Stimulated activated CD8-positive, alpha-beta memory T cell treated with anti-CD3 and anti-CD28 coated beads, Interleukin-4, amount 100 ng/mL, for 4 hours (primary cell): ENCODE measurements around the gene RAPH1.
"Not testable (repeated sequence)": the region's sequence is repeated elsewhere in the genome, so short reads cannot be mapped to it uniquely, and the experiment has no call there.

Source experiments
- DNase-seq, 2 donors: peaks; one replicate each; pipeline ENCODE4 v3.0.0-alpha.2; 2020; ENCODE audit warnings: low read depth in 2 of 2, low spot score in 1 of 2

The RAPH1 gene

GRCh38 chr2:203438528-203438927 lies 96.6 kb downstream of the RAPH1 start:
- DNase-seq, result no peak

GRCh38 chr2:203437511-203437910 lies 97.6 kb downstream of the RAPH1 start:
- no peak for DNase-seq

- no peak for DNase-seq
Measured at GRCh38 chr2:203436496-203436895, 98.6 kb downstream of the RAPH1 start.

GRCh38 chr2:203432811-203433210 lies 102.3 kb downstream of the RAPH1 start:
- no peak for DNase-seq

GRCh38 chr2:203431391-203432185 lies 103.5 kb downstream of the RAPH1 start:
- DNase-seq, result no peak

GRCh38 chr2:203429643-203430042 lies 105.5 kb downstream of the RAPH1 start:
- DNase-seq, result not testable (repeated sequence)

GRCh38 chr2:203427061-203427460 lies 108.0 kb downstream of the RAPH1 start:
- DNase-seq, result no peak

GRCh38 chr2:203418271-203418670 lies 116.8 kb downstream of the RAPH1 start:
- DNase-seq, result no peak

GRCh38 chr2:203413796-203414195 lies 121.3 kb downstream of the RAPH1 start:
- DNase-seq, result no peak

GRCh38 chr2:203412546-203413331 lies 122.4 kb downstream of the RAPH1 start:
- DNase-seq, result no peak

- no peak for DNase-seq
Measured at GRCh38 chr2:203407496-203407895, 127.6 kb downstream of the RAPH1 start.

- DNase-seq, result no peak
Measured at GRCh38 chr2:203404996-203405395, 130.1 kb downstream of the RAPH1 start.

GRCh38 chr2:203400805-203401585 lies 134.1 kb downstream of the RAPH1 start:
- no peak for DNase-seq

- no peak for DNase-seq
Measured at GRCh38 chr2:203399031-203399430, 136.1 kb downstream of the RAPH1 start.

- DNase-seq, result no peak
Measured at GRCh38 chr2:203396667-203397066, 138.4 kb downstream of the RAPH1 start.

- DNase-seq, result no peak
Measured at GRCh38 chr2:203395858-203396257, 139.2 kb downstream of the RAPH1 start.

- no peak for DNase-seq
Measured at GRCh38 chr2:203394519-203395227, 140.4 kb downstream of the RAPH1 start.

GRCh38 chr2:203388153-203388552 lies 146.9 kb downstream of the RAPH1 start:
- DNase-seq, result not testable (repeated sequence)

- DNase-seq, result no peak
Measured at GRCh38 chr2:203383038-203383437, 152.1 kb downstream of the RAPH1 start.

- DNase-seq, result no peak
Measured at GRCh38 chr2:203379156-203379555, 155.9 kb downstream of the RAPH1 start.

GRCh38 chr2:203376173-203376572 lies 158.9 kb downstream of the RAPH1 start:
- DNase-seq, result no peak
